Epithelial cell of esophagus (primary cell): ENCODE measurements around the gene ZC3H13.

Source experiments
- DNase-seq: peaks from one replicate; pipeline ENCODE4 v3.0.0; 2010; ENCODE audit warnings: low read depth
- H3K4me3 ChIP-seq: 2 replicates; pipeline ENCODE4 v1.5.1; 2011; ENCODE audit warnings: mild to moderate bottlenecking, low read length, control low read depth
- TF ChIP-seq, protein P1 (sequence below): IDR thresholded peaks from 2 replicates; pipeline ENCODE4 v1.5.1; 2011; ENCODE audit warnings: low read depth, mild to moderate bottlenecking, low read length, control low read depth, inconsistent platforms; ENCODE audit not compliant: insufficient read depth; ENCODE audit errors: missing control alignments

Gene ZC3H13

DNA sequence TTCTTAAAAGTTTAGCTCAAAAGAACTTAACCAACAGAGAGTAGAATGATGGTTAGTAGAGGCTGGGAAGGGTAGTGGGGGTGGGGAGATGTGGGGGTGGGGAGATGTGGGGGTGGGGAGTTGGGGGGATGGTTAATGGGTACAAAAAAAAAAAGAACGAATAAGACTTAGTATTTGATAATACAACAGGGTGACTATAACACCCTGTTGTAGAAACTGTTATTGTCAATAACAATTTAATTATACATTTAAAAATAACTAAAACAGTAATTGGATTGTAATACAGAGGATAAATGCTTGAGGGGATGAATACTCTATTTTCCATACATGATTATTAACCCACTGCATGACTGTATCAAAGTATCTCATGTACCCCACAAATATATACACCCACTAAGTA lies 91.1 kb downstream of the ZC3H13 start:
- no peak for DNase-seq
- no peak overlapping the region for H3K4me3 ChIP-seq
- TF ChIP-seq, protein P1, sequence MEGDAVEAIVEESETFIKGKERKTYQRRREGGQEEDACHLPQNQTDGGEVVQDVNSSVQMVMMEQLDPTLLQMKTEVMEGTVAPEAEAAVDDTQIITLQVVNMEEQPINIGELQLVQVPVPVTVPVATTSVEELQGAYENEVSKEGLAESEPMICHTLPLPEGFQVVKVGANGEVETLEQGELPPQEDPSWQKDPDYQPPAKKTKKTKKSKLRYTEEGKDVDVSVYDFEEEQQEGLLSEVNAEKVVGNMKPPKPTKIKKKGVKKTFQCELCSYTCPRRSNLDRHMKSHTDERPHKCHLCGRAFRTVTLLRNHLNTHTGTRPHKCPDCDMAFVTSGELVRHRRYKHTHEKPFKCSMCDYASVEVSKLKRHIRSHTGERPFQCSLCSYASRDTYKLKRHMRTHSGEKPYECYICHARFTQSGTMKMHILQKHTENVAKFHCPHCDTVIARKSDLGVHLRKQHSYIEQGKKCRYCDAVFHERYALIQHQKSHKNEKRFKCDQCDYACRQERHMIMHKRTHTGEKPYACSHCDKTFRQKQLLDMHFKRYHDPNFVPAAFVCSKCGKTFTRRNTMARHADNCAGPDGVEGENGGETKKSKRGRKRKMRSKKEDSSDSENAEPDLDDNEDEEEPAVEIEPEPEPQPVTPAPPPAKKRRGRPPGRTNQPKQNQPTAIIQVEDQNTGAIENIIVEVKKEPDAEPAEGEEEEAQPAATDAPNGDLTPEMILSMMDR = no peak

DNA sequence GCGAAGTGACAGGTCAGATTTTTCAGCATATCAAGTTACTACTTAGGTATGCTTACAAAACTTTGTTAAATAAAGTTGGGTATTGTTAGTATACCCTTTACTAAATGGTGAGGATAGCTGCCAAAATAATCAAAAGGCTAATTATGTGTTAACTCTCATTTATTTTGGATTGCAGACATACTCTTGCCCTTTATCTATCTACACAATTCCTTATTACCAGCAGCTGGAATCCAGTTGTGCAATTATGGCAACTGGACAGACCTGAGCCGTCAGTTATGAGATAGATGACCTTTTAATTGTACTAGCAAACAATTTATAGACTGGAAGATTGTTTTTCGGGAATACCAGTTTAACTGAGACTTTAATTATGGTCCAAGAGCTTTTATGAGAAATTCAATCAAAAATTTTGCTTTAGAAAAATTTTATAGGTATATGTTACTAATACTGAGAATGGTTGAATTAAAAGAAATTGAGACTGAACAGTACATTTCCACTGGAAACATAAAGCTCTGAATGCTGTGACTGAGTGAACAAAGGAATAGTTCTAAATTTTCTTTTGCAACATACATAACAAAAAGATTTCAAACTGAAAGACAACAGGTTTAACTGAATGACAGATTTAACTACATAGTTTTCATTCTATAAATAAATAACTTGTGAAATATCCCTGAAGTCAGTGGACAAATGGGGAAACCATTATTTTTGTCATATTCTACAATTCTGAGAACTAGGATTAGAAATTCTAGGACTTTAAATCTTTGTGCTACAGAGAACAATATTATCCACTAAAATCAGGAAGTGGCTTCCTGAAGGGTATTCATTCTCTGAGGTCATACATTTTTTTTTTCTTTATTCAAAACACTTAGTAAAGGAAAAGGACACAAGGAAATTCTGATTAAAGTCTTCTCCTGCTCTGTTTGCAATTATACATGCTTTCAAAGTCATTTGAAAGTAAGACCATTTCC lies 97.4 kb downstream of the ZC3H13 start:
- DNase-seq = no peak
- TF ChIP-seq, protein P1 = no peak
- no peak overlapping the region for H3K4me3 ChIP-seq

DNA sequence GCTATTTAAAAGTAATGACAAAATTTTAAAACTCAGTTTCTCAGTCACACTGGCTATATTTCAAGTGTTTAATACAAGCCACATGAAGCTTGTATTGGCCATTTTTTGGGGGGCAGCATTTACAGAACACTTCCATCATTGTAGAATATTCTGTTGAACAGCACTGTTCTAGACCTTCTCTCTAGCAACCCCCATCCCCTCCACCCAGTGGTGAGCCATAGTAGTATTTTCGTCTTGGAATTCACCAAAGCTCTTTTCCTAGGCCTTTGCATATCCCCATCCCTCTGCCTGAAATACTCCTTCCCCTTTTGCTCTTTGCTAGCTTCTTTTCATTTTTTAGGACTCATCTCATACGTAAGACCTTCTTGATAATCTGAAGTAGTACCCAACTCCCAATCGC lies 99.5 kb downstream of the ZC3H13 start:
- TF ChIP-seq, protein P1 = no peak
- H3K4me3 ChIP-seq = no peak overlapping the region
- no peak for DNase-seq

DNA sequence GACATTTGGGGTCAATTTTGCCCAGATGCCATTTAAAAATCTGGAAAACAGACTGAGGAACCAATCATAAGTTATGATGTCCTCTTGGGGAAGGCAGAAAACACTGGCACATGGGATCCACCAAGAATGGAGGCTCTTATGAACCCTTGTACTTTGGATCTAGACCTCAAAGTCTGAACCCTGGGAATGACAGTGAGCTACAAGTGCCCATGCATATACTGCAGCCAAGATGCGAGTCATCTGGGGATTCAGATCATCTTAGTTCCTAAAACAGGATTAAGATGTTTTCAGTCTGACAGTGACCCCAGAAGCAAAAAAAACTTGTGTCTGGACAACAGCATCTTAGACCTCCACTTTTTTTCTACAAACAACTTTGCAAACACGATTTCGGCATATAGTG lies 100.8 kb downstream of the ZC3H13 start:
- DNase-seq = peak; percentile 27
- H3K4me3 ChIP-seq = no peak overlapping the region
- TF ChIP-seq, protein P1 = no peak

DNA sequence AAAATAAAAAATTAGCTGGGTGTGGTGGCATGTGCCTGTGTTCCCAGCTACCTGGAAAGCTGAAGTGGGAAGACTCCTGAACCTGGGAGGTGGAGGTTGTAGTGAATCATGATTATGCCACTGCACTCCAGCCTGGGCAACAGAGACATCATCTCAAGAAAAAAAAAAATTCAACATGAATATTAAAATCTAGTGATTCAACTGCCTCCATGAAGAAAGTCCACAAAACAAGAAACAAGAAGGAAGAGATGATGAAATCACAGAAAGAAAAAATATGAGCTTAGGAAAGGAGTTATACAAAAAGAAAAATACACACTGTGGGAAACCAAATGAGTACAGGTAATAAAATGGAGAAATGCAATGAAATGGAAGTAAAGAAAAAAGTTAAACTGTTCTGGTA lies 101.4 kb downstream of the ZC3H13 start:
- H3K4me3 ChIP-seq = no peak overlapping the region
- peak; percentile 36 for DNase-seq
- TF ChIP-seq, protein P1 = no peak

DNA sequence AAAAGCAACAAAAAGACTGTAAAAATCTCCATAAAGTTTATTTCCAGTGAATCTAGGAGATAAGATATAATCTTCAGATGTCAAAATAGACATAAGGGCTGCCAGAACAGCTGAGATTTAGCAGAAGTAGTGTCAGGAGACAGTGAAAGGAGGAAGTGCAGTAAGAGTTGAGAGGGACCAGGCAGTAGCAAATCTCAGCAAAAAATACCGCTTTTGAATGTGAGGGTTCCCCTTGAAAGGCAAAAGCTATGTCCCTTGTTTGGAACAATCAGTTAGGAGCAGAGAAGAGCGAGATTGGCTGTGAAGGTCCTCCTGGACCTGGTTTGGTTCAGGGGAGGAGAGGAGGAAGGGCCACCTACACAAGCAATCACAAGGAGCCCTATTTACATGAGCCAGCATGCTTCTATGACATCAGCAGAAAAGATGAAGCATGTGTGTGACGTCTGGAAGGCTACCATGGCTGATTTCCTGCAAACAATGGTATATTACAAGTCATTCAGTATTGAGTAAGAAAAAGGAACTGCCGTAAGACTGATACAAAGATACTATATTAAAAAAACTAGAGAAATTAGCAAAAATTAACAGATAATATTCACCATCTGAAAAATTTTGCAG lies 102.1 kb downstream of the ZC3H13 start:
- H3K4me3 ChIP-seq = no peak overlapping the region
- DNase-seq = peak; percentile 4

More for the DNA sequence above, 102.1 kb downstream of the ZC3H13 start:
- TF ChIP-seq, protein P1 = no peak
